ES-I3 (cell line): ENCODE results near the gene TOR2A.
A peak's percentile ranks its signal among the peaks of the same experiment; 100 is the strongest.

Experiments
- H3K36me3 ChIP-seq: 2 replicates; pipeline ENCODE4 v1.6.1; 2013; ENCODE audit warnings: mild to moderate bottlenecking, low read length, control low read depth, moderate library complexity; ENCODE audit not compliant: insufficient read depth
- H3K4me1 ChIP-seq: 2 replicates; pipeline ENCODE4 v1.6.1; 2013; ENCODE audit warnings: mild to moderate bottlenecking, control low read depth, low read length; ENCODE audit not compliant: insufficient read depth
- H3K9ac ChIP-seq: 2 replicates; pipeline ENCODE4 v1.6.1; 2013; ENCODE audit warnings: low read depth, mild to moderate bottlenecking, low read length, moderate library complexity
- H3K9me3 ChIP-seq: 2 replicates; pipeline ENCODE4 v1.6.1; 2013; ENCODE audit warnings: mild to moderate bottlenecking, low read length, moderate library complexity; ENCODE audit not compliant: control insufficient read depth, insufficient read depth

Gene TOR2A

DNA sequence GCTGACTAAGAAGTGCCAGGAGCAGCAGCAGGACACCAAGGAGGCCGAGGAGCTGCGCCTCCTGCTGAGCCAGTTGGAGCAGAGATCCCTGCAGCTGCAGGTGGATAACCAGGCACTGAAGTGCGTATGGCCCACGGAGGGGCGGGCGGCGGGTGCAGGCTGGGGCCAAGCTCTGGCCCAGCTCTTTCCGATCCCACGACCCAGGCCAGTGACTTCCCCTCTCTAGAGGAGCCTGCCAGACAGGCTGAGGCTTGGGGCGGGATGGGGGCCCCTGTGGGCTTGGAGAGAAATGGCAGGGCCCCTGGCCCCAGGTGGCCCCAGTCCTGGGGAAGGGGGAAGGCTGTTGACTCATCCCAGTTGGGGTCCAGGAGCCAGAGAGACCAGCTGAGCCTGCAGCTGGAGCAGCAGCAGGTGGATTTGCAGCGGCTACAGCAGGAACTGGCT lies 23.2 kb downstream of the TOR2A start:
- H3K9ac ChIP-seq: no peak overlapping the region

DNA sequence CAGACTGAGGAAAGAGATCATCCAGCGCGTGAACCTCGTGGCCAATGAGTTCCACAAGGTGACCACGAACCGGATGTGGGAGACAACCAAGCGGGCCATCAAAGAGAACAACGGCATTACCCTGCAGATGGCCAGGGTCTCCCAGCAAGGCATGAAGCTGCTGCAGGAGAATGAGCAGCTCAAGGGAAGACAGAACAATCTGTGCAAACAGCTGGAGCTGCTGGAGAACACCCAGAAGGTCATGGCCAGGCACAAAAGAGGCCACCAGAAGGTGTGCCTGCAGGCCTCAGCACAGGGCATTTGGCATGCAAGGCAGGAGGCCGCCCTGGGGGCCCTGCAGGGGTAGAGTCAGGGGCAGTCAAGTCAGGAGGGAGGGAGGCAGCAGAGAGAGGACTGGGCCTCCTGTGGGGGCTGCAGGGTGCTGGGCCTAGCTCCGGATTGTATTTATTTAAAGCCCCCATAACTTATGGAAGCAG lies 23.8 kb downstream of the TOR2A start:
- Histone ChIP-seq H3K9ac (no peak overlapping the region), H3K36me3 (no peaks in the 10 kb centered on the region), H3K4me1 (no peaks in the 10 kb centered on the region; the same call in 1 of the 2 replicates), H3K9me3 (no peaks in the 10 kb centered on the region)

More for the DNA sequence above, 23.2 kb downstream of the TOR2A start:
- H3K4me1 ChIP-seq: no peaks in the 10 kb centered on the region; the same call in 1 of the 2 replicates
- H3K36me3 ChIP-seq: no peaks in the 10 kb centered on the region
- no peaks in the 10 kb centered on the region for H3K9me3 ChIP-seq

DNA sequence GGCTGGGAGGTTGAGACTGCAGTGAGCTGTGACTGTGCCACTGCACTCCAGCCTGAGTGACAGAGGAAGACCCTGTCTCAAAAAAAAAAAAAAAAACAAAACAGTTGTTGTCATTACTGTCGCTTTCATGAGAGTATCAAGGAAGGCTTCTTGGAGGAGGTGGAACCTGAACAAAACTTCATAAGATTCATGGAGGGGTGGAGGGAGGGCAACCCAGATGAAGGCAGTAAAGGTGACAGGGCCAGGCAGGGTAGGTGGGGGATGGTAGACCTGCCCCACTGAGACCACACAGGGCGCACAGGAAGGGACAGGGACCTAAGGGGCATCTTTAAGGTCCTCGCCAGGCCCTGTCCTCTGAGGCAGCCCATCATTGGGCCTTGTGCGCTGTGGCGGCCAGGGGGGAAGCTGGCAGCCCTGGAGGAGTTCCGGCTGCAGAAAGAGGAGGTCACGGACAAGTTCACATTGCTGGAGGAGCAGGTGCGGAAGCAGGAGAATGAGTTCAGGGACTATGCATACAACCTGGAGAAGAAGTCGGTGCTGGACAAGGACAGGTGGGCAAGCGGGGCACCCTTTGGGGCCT lies 24.8 kb downstream of the TOR2A start:
- Histone ChIP-seq H3K9ac (no peak overlapping the region), H3K36me3 (no peaks in the 10 kb centered on the region), H3K4me1 (no peaks in the 10 kb centered on the region; the same call in 1 of the 2 replicates), H3K9me3 (no peaks in the 10 kb centered on the region)

DNA sequence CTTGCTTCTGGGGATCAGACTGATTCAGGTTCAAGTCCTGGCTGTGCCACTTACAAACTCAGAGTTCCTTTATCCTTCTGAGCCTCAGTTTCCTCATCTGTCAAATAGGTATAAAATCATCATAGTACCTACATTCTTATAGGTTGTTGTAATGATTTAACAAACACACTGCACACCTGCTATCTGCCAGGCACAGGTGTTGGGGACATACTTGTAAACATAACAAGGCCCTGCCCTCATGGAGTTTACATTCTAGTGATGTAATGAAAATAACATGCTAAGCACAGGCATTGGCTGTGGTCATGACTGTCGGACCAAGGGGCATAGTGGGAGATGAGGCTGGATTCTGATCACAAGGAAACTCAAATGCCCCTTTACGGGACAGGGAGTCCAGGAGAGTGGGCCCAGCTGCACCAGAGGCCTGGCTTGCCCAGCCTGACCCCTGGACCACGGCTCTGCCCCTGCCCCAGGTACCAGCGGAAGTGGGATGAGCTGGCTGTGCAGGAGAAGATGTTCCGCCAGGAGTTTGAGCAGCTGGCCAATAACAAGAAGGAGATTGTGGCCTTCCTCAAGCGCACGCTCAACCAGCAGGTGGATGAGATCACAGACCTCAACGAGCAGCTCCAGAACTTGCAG lies 26.0 kb downstream of the TOR2A start:
- Histone ChIP-seq H3K36me3 (no peaks in the 10 kb centered on the region), H3K9me3 (no peaks in the 10 kb centered on the region), H3K4me1 (no peaks in the 10 kb centered on the region; the same call in 1 of the 2 replicates), H3K9ac (no peak overlapping the region)

DNA sequence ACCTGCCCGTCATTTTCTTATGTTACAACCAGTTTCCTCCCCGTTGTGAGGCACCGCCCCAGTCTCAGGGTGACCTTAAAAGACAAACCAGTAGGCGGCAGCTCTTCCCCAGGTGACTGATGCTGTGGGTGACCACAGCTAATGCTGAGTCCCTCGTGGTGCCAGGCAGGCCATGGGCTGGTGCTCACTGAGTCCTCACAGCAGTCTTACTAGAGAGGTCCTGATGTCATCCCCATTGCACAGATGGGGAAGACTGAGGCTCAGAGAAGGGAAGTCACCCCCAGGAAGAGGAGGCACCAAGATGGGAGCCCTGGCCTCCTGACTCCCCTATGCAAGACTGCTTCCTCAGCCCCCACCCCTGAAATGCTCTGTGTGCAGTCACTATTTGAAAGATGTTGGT lies 27.3 kb downstream of the TOR2A start:
- no peak overlapping the region for H3K9ac ChIP-seq
- no peaks in the 10 kb centered on the region for H3K36me3 ChIP-seq
- no peaks in the 10 kb centered on the region for H3K9me3 ChIP-seq
- no peaks in the 10 kb centered on the region; the same call in 1 of the 2 replicates for H3K4me1 ChIP-seq

DNA sequence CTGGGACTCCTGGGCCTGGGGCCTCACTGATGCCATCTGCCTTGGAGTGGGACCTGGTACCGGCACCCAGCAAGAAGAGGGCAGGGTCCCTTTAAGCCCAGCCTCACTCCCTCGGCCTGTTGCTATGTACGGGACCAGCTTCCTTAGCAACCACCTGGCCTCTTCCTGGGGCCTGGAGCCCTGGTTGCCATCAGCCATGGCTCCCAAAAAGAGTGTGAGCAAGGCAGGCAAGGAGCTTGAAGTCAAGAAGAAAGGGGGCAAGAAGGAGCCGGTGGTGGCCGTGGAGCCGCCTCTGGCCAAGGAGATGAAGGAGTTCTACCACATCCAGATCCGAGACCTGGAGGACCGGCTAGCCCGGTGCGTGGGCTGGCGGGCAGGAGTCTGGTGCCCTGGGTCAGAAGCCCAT lies 28.3 kb downstream of the TOR2A start, which contains the start of gene CFAP157:
TSS of gene CFAP157 (plus strand) at position 153 of the 406 bp plus-strand sequence. CDS start at position 197, 44 bp downstream.
- Histone ChIP-seq H3K9me3 (no peaks in the 10 kb centered on the region), H3K9ac (no peak within 1 kb of the TSS), H3K36me3 (no peaks in the 10 kb centered on the region), H3K4me1 (no peaks in the 10 kb centered on the region; the same call in 1 of the 2 replicates)

DNA sequence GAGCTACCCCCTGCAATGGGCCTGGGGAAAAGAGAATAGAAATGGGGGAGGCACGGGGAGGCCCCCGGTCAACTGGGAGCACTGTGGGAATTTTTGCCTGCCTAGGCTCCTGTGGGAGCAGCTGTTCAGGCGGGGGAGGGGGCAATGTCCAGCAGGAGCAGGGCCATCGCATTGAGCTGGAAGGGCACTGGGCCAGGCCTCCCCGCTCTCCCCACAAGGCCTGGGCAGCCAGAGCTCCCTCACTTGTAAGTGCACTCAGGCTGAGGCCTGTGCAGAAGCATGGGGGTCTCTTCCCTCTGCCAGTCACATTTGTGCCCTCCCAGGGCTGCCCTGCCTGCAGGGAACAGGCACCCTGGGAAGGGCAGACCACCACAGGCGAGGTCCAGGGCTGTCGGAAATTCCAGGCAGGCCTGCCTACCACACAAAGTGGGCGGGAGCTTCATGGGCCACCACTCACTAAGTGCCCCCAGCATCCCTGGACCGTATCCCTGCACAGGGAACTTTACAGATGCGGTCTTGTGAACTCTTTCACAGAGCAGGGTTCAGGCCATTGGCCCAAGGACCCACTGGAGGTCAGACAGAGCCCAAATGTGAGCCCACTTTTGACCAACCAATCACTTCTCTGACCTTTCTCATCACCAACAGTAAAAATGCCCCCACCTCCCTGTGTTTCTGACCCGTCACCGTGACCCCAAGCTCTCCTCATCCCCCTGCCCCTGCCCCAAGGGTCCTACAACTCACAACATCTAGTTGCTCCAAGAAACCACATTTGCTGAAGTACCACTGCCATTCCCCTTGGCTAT lies 29.3 kb downstream of the TOR2A start:
- H3K9ac ChIP-seq: no peak overlapping the region
- no peaks in the 10 kb centered on the region; the same call in 1 of the 2 replicates for H3K4me1 ChIP-seq
- H3K9me3 ChIP-seq: no peaks in the 10 kb centered on the region
- no peaks in the 10 kb centered on the region for H3K36me3 ChIP-seq

DNA sequence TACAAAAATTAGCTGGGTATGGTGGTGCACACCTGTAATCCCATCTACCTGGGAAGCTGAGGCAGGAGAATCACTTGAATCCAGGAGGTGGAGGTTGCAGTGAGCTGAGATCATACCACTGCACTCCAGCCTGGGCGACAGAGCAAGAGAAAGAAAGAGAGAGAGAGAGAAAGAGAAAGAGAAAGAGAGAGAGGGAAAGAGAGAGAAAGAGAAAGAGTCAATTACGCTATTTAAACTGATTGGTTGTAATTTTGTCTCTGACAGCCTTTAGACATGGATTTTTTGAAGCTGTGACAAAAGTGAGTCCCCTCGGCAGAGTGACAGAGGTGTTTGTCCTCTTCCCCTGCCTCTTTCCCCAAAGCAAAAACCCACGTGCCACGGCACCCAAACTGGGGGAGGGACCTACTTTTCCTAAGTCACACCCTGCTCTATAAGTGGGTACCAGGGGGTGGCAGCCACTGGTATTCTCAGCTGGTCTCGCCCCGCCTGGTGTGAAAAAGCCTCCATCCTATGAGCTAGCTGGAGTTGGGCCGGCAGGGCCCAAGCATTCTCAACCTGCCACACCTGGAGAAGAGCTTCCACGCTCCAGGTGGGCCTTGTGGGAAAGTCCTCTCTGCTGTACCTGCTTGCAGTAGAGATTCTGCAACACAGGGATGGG lies 31.7 kb downstream of the TOR2A start:
- Histone ChIP-seq H3K4me1 (no peaks in the 10 kb centered on the region; the same call in 1 of the 2 replicates), H3K36me3 (no peaks in the 10 kb centered on the region), H3K9me3 (no peaks in the 10 kb centered on the region), H3K9ac (no peak overlapping the region)

DNA sequence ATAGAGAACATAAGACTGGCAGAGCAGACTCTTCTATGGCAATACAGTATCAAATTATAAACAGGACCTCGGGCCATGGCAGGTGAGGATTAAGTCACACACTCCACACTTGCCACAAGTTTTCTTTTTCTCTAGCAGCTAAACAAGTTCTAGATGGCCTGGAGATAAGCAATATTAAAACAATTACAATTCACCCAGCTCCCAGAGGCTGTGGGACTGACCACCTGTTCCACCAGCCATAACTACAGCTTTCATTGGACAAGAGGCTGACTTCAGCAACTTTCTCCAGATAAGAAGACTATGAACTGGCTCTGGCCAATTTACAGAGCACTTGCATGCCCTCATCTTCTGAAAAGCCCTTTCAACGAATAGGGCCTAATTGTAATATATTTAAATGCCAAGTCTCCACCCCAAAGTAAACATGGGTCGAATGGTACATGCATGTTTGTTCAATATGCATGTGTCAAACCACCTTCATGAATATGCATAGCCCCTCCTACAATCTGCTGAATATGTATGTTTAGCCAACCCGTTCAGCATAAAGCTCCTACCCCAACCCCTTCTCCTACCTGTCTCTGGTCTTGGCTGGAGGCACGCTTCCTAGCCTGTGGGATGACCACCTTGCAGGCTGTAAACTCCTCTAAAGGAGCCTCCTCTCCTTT lies 34.4 kb downstream of the TOR2A start:
- H3K4me1 ChIP-seq: no peaks in the 10 kb centered on the region; the same call in 1 of the 2 replicates
- H3K36me3 ChIP-seq: no peaks in the 10 kb centered on the region
- H3K9me3 ChIP-seq: no peaks in the 10 kb centered on the region
- no peak overlapping the region for H3K9ac ChIP-seq

DNA sequence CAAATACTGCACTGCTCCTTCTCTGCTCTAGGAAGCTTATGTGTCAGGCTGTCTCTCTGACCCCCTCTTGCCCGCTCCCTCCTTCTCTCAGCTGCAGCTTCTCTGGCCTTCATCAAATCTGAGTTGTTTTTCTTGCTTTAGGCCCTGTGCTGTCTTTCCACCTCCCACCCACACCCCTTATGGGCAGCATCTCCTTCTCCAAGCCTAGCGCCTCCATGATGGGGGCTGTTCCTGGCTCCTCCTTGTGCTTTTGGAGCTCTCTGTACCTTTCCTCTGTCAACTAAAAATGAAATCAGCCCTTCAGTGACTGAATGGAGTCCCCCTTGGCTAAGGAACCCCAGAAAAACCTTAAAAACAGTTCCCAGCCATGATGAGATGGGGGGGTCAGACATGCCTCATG lies 35.0 kb downstream of the TOR2A start:
- Histone ChIP-seq H3K9me3 (no peaks in the 10 kb centered on the region), H3K4me1 (no peaks in the 10 kb centered on the region; the same call in 1 of the 2 replicates), H3K9ac (no peak overlapping the region), H3K36me3 (no peaks in the 10 kb centered on the region)

DNA sequence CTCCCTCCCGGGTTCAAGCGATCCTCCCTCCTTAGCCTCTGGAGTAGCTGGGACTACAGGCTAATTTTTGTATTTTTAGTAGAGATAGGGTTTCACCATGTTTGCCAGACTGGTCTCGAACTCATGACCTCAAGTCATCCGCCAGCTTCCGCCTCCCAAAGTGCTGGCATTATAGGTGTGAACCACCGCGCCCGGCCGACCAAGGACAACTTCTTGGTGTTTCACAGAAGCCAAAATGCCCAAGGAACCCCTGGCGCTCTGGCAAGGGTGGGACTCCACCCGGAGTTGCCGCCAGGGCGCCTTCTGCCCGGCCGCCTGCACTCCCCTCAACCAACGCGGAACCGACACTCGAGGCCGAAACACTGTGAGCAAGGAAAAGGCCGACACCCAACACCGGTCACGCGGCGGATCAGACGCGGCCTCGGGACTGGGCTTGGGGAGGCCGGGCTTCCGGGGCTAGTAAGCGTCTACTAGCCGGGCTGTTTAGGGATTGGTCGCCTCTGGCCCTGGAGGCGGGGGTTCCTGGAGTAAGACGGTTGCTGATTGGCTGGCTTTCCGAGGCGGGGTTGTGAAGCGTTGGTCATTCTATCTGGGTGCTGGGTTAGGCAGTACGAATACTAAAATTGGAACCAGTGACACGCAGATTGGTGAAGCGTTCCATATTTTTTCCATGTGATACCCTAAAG lies 36.0 kb downstream of the TOR2A start:
- Histone ChIP-seq H3K36me3 (no peaks in the 10 kb centered on the region), H3K9ac (peak overlapping the region; percentile 45; the same call in 1 of the 2 replicates), H3K9me3 (no peaks in the 10 kb centered on the region), H3K4me1 (no peaks in the 10 kb centered on the region; the same call in 1 of the 2 replicates)

DNA sequence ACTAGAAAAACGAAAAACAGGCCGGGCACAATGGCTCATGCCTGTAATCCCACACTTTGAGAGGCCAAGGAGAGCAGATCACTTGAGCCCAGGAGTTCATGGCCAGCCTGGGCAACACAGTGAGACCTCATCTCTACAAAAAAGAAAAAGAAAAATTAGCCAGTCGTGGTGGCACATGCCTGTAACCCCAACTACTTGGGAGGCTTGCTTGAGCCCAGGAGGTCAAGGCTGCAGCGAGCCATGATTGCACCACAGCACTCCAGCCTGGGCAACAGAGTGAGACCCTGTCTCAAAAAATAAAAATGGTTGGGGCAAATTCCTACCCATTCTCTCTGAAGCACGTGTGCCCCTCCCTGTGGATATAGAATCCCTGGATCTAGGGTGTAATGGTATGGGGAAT lies 36.7 kb downstream of the TOR2A start:
- Histone ChIP-seq H3K9ac (peak overlapping the region; percentile 45; the same call in 1 of the 2 replicates), H3K36me3 (no peaks in the 10 kb centered on the region), H3K9me3 (no peaks in the 10 kb centered on the region), H3K4me1 (no peaks in the 10 kb centered on the region; the same call in 1 of the 2 replicates)

DNA sequence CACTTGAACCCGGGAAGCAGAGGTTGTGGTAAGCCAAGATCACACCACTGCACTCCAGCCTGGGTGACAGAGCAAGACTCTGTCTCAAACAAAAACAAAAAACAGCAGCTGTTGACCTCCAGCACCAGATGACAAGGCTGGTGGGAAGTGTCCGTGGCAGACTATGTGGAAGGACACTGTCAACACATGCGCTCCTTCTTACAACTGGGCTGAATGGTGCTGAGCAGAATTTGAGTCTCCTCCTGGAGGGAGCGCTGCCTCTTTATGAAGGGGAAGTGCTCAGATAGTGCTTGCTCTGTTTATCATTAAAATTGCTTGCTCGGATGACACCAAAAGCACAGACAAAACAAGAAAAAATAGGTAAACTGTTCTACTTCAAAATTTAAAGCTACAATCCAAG lies 37.5 kb downstream of the TOR2A start:
- Histone ChIP-seq H3K36me3 (no peaks in the 10 kb centered on the region), H3K9me3 (no peaks in the 10 kb centered on the region), H3K4me1 (no peaks in the 10 kb centered on the region; the same call in 1 of the 2 replicates), H3K9ac (no peak overlapping the region)
